Liver (tissue), 9 donors: Measurements from ENCODE around the gene IQCF2. TPM values are rescaled to one million over a fixed set of nuclear protein-coding genes. Genes with fewer than 3 reads are reported as not detected.

Source experiments
- DNase-seq: peaks from one replicate; pipeline ENCODE4 v3.0.0-alpha.2; 2017; ENCODE audit warnings: low spot score
- H3K27ac ChIP-seq, 2 donors: one replicate each; pipeline ENCODE4 v1.7.0; 2013; ENCODE audit warnings: inconsistent platforms in 2 of 2, low read length in 2 of 2, control low read depth in 1 of 2, low read depth in 1 of 2, mild to moderate bottlenecking in 1 of 2
- H3K27me3 ChIP-seq, 4 donors: one replicate each; pipeline versions ENCODE4 v1.6.1 to v1.7.0; 2013; ENCODE audit warnings: low read length in 3 of 4, inconsistent platforms in 1 of 4, mild to moderate bottlenecking in 1 of 4, moderate library complexity in 1 of 4; ENCODE audit not compliant: control insufficient read depth in 4 of 4, insufficient read depth in 4 of 4
- H3K36me3 ChIP-seq, 4 donors: one replicate each; pipeline versions ENCODE4 v1.6.1 to v1.7.0; 2013; ENCODE audit warnings: low read length in 3 of 4, mild to moderate bottlenecking in 3 of 4, low read depth in 1 of 4, moderate library complexity in 1 of 4; ENCODE audit not compliant: control insufficient read depth in 4 of 4, insufficient read depth in 3 of 4
- H3K4me1 ChIP-seq, 4 donors: one replicate each; pipeline versions ENCODE4 v1.6.1 to v1.7.0; 2013; ENCODE audit warnings: low read length in 3 of 4, mild to moderate bottlenecking in 3 of 4, moderate library complexity in 1 of 4; ENCODE audit not compliant: control insufficient read depth in 4 of 4, insufficient read depth in 4 of 4
- H3K4me3 ChIP-seq, 3 donors: one replicate each; pipeline versions ENCODE4 v1.6.1 to v1.7.0; 2013; ENCODE audit warnings: low read length in 3 of 3, control low read depth in 1 of 3, low read depth in 1 of 3, mild to moderate bottlenecking in 1 of 3
- H3K9ac ChIP-seq, 2 donors: one replicate each; pipeline ENCODE4 v1.7.0; 2013; ENCODE audit warnings: low read length in 2 of 2, mild to moderate bottlenecking in 2 of 2, moderate library complexity in 2 of 2, control low read depth in 1 of 2, low read depth in 1 of 2
- H3K9me3 ChIP-seq, 4 donors: one replicate each; pipeline versions ENCODE4 v1.6.1 to v1.7.0; 2013; ENCODE audit warnings: low read length in 3 of 4; ENCODE audit not compliant: control insufficient read depth in 4 of 4
- ATF3 ChIP-seq: IDR thresholded peaks from 2 replicates; pipeline ENCODE4 v1.6.1; 2016; ENCODE audit warnings: antibody characterized with exemption
- CTCF ChIP-seq: fragments of 150-350 bp; IDR thresholded peaks from 2 replicates; pipeline ENCODE4 v1.5.1; 2017; ENCODE audit warnings: improper control_type of control experiment, low read depth, low read length; ENCODE audit not compliant: missing input control
- EGR1 ChIP-seq, 2 donors: IDR thresholded peaks; 2 replicates each; pipeline ENCODE4 v1.6.1; 2016 to 2018; ENCODE audit warnings: antibody characterized with exemption in 2 of 2, low read depth in 2 of 2
- FOXA2 ChIP-seq: IDR thresholded peaks from 2 replicates; pipeline ENCODE4 v1.6.1; 2016; ENCODE audit warnings: antibody characterized with exemption
- GABPA ChIP-seq, 2 donors: IDR thresholded peaks in 1 of 2; conservative IDR thresholded peaks in 1 of 2; 2 replicates each; pipeline ENCODE4 v1.6.1; 2016; ENCODE audit warnings: antibody characterized with exemption in 2 of 2, mild to moderate bottlenecking in 1 of 2, moderate library complexity in 1 of 2
- HNF4A ChIP-seq, 2 donors: conservative IDR thresholded peaks; 2 replicates each; pipeline ENCODE4 v1.6.1; 2016; ENCODE audit warnings: antibody characterized with exemption in 2 of 2, mild to moderate bottlenecking in 2 of 2
- HNF4G ChIP-seq: IDR thresholded peaks from 2 replicates; pipeline ENCODE4 v1.6.1; 2016; ENCODE audit warnings: antibody characterized with exemption
- JUND ChIP-seq, 2 donors: IDR thresholded peaks; 2 replicates each; pipeline ENCODE4 v1.6.1; 2016; ENCODE audit warnings: antibody characterized with exemption in 2 of 2
- MAX ChIP-seq: IDR thresholded peaks from 2 replicates; pipeline ENCODE4 v1.6.1; 2016; ENCODE audit warnings: antibody characterized with exemption
- NR2F2 ChIP-seq: IDR thresholded peaks from 2 replicates; pipeline ENCODE4 v1.6.1; 2016; ENCODE audit warnings: antibody characterized with exemption
- RAD21 ChIP-seq, 2 donors: IDR thresholded peaks; 2 replicates each; pipeline ENCODE4 v1.6.1; 2016; ENCODE audit warnings: antibody characterized with exemption in 2 of 2, mild to moderate bottlenecking in 2 of 2
- REST ChIP-seq: IDR thresholded peaks from 2 replicates; pipeline ENCODE4 v1.6.1; 2016; ENCODE audit warnings: antibody characterized with exemption, mild to moderate bottlenecking
- RXRA ChIP-seq, 2 donors: IDR thresholded peaks; 2 replicates each; pipeline ENCODE4 v1.6.1; 2017 to 2018; ENCODE audit warnings: antibody characterized with exemption in 2 of 2, mild to moderate bottlenecking in 1 of 2
- SP1 ChIP-seq: IDR thresholded peaks from 2 replicates; pipeline ENCODE4 v1.6.1; 2018; ENCODE audit warnings: antibody characterized with exemption, mild to moderate bottlenecking
- TAF1 ChIP-seq: conservative IDR thresholded peaks from 2 replicates; pipeline ENCODE4 v1.6.1; 2016; ENCODE audit warnings: antibody characterized with exemption, mild to moderate bottlenecking
- YY1 ChIP-seq: IDR thresholded peaks from 2 replicates; pipeline ENCODE4 v1.6.1; 2016; ENCODE audit warnings: antibody characterized with exemption, mild to moderate bottlenecking
- ZBTB33 ChIP-seq: IDR thresholded peaks from 2 replicates; pipeline ENCODE4 v1.6.1; 2016; ENCODE audit warnings: antibody characterized with exemption
- WGBS: extraction: QIAGEN DNeasy Blood & Tissue Kit; methylation state at CpG from one replicate; pipeline ENCODE4 v1.1.7; 2013; 5-methylcytosine and 5-hydroxymethylcytosine counted together
- polyA plus RNA-seq, 2 donors: library from polyadenylated mRNA; stranded (reverse) in 1 of 2; unstranded in 1 of 2; fragments of 200-250 nt in 1 of 2; fragments of >200 nt in 1 of 2; fragmentation: Nextera tagmentation in 1 of 2; extraction: Ambion mirVana in 1 of 2; gene quantifications; one replicate each; pipeline versions ENCODE4 v1.2.1 to v1.2.3, GENCODE V29; 2013 to 2015
- total RNA-seq, 2 donors: library from RNA; depleted of rRNA; stranded (reverse); fragments of >200 nt; gene quantifications; one replicate each; pipeline ENCODE4 v1.2.3, GENCODE V29; 2014
- donor health status: healthy.
- donor health status: healthy.
- donor health status: healthy.
- donor health status: healthy.
- donor health status: healthy.

IQCF2 gene
- total and polyA plus RNA-seq, 4 donors: not detected

GRCh38 chr3:51828297-51828696 lies 33.1 kb upstream of the IQCF2 start (continued):
- TF ChIP-seq CTCF: no peak
- TF ChIP-seq YY1: no peak
- no peak for TF ChIP-seq MAX
- no peak for TF ChIP-seq ATF3

- TF ChIP-seq HNF4A (conservative IDR thresholded peaks at IDR 0.05) (no peak), RAD21 (IDR thresholded peaks at IDR 0.05) (no peak), TAF1 (no peak), YY1 (no peak), SP1 (no peak), JUND (IDR thresholded peaks at IDR 0.05) (no peak), ZBTB33 (no peak), MAX (no peak), GABPA (IDR thresholded peaks at IDR 0.05 in 1 of 2, conservative IDR thresholded peaks at IDR 0.05 in 1 of 2) (no peak), REST (no peak), RXRA (IDR thresholded peaks at IDR 0.05) (no peak), EGR1 (IDR thresholded peaks at IDR 0.05; ENCODE audit: low read depth in 2 of 2) (no peak), HNF4G (no peak), NR2F2 (no peak), ATF3 (no peak), FOXA2 (no peak)
- no peaks in the 10 kb centered on the region for H3K36me3 ChIP-seq
Measured at GRCh38 chr3:51830345-51830744, 31.1 kb upstream of the IQCF2 start.

More at GRCh38 chr3:51830345-51830744, 31.1 kb upstream of the IQCF2 start:
- H3K4me3 ChIP-seq: no peak overlapping the region
- no peaks in the 10 kb centered on the region for H3K4me1 ChIP-seq
- peaks cover 0 to 10% (median 4%) of the 10 kb centered on the region in 4 donors for H3K9me3 ChIP-seq
- H3K27ac ChIP-seq: no peak overlapping the region
- no peak overlapping the region for H3K9ac ChIP-seq
- WGBS: 93% methylated on average over 13 of the region's 13 CpGs
- DNase-seq: no peak
- no peaks in the 10 kb centered on the region for H3K27me3 ChIP-seq
